ENCODE measurements around the gene ENHO.

Gene ENHO

GRCh38 chr9:34522971-34523797 is at the start of gene ENHO:
TSS of gene ENHO (minus strand) at chr9:34522990. CDS start at chr9:34521695, 1,295 bp downstream.
- DNase-seq: peak; percentile 75 to 76

- no peak for DNase-seq
Observed at GRCh38 chr9:34572092-34572491, 49.3 kb upstream of the ENHO start.

GRCh38 chr9:34571481-34571810 is 48.7 kb upstream of the ENHO start:
- DNase-seq: no peak

GRCh38 chr9:34570809-34571480 is 48.2 kb upstream of the ENHO start:
- no peak for DNase-seq

- DNase-seq: no peak
Observed at GRCh38 chr9:34570376-34570775, 47.6 kb upstream of the ENHO start.

GRCh38 chr9:34568774-34569173 is 46.0 kb upstream of the ENHO start:
- no peak for DNase-seq

- no peak for DNase-seq
Observed at GRCh38 chr9:34568133-34568532, 45.3 kb upstream of the ENHO start.

GRCh38 chr9:34566972-34567371 is 44.2 kb upstream of the ENHO start:
- DNase-seq: no peak

GRCh38 chr9:34566322-34566721 is 43.5 kb upstream of the ENHO start:
- no peak for DNase-seq

- no peak for DNase-seq
Observed at GRCh38 chr9:34565856-34566255, 43.1 kb upstream of the ENHO start.

GRCh38 chr9:34564617-34565016 is 41.8 kb upstream of the ENHO start:
- DNase-seq: no peak

GRCh38 chr9:34563262-34563661 is 40.5 kb upstream of the ENHO start:
- DNase-seq: no peak

- peak; percentile 5 to 7 for DNase-seq
Observed at GRCh38 chr9:34562135-34562745, 39.5 kb upstream of the ENHO start.

- DNase-seq: no peak
Observed at GRCh38 chr9:34560599-34561214, 37.9 kb upstream of the ENHO start.

GRCh38 chr9:34559624-34560455 is 37.0 kb upstream of the ENHO start:
- DNase-seq: no peak

GRCh38 chr9:34558919-34559623 is 36.3 kb upstream of the ENHO start:
- DNase-seq: no peak

GRCh38 chr9:34558364-34558763 is 35.6 kb upstream of the ENHO start:
- no peak for DNase-seq

- no peak for DNase-seq
Observed at GRCh38 chr9:34557426-34558321, 34.9 kb upstream of the ENHO start.

GRCh38 chr9:34556949-34557348 is 34.2 kb upstream of the ENHO start:
- no peak for DNase-seq

GRCh38 chr9:34555936-34556525 is 33.2 kb upstream of the ENHO start:
- no peak for DNase-seq

GRCh38 chr9:34555500-34555899 is 32.7 kb upstream of the ENHO start:
- DNase-seq: no peak

All from AML-193 (cell line).